Esophagus muscularis mucosa (tissue), 4 donors: ENCODE results near the gene GAD2. TPM values are rescaled to one million over a fixed set of nuclear protein-coding genes. Genes with fewer than 3 reads are reported as not detected.

ENCODE experiments used
- DNase-seq: peaks from one replicate; pipeline ENCODE4 v3.0.0-alpha.2; 2017; ENCODE audit errors: extremely low spot score
- H3K27ac ChIP-seq, 4 donors: fragments of 200-600 bp; sonication (generic); replicated peaks in 1 of 4; 1 replicate in 3 of 4; 2 replicates in 1 of 4; pipeline ENCODE4 v1.5.1; 2016 to 2019; ENCODE audit warnings: mild to moderate bottlenecking in 1 of 4
- H3K27me3 ChIP-seq, 4 donors: fragments of 200-600 bp; sonication (generic); one replicate each; pipeline versions ENCODE4 v1.5.1 to v1.6.0; 2016 to 2019
- H3K36me3 ChIP-seq, 4 donors: fragments of 200-600 bp; sonication (generic); one replicate each; pipeline ENCODE4 v1.5.1; 2016 to 2019
- H3K4me1 ChIP-seq, 4 donors: fragments of 200-600 bp; sonication (generic); one replicate each; pipeline ENCODE4 v1.5.1; 2016 to 2019
- H3K4me3 ChIP-seq, 4 donors: fragments of 200-600 bp; sonication (generic); 1 replicate in 2 of 4; 2 replicates in 2 of 4; pipeline ENCODE4 v1.5.1; 2016 to 2019; ENCODE audit warnings: mild to moderate bottlenecking in 4 of 4, moderate library complexity in 1 of 4
- H3K9me3 ChIP-seq, 4 donors: fragments of 200-600 bp; sonication (generic); 1 replicate in 3 of 4; 2 replicates in 1 of 4; pipeline ENCODE4 v1.5.1; 2016 to 2019
- CTCF ChIP-seq, 3 experiments: fragments of 200-600 bp in 2 of 3; fragments of 450-650 bp in 1 of 3; sonication (generic) in 2 of 3; IDR thresholded peaks; one replicate each; pipeline ENCODE4 v1.5.1; 2017 to 2019; ENCODE audit warnings: antibody characterized with exemption in 3 of 3, mild to moderate bottlenecking in 2 of 3, moderate library complexity in 1 of 3
- EP300 ChIP-seq: sonication (generic); formaldehyde crosslinking; IDR thresholded peaks from one replicate; pipeline ENCODE4 v1.6.1; 2017; ENCODE audit warnings: antibody characterized with exemption
- POLR2A ChIP-seq: fragments of 450-650 bp; IDR thresholded peaks from one replicate; pipeline ENCODE4 v1.6.1; 2017; ENCODE audit warnings: antibody characterized with exemption, moderate library complexity, mild to moderate bottlenecking, low read depth
- POLR2AphosphoS5 ChIP-seq, 2 donors: sonication (generic); formaldehyde crosslinking; IDR thresholded peaks; one replicate each; pipeline ENCODE4 v1.6.1; 2017; ENCODE audit warnings: antibody characterized with exemption in 2 of 2
- WGBS: methylation state at CpG from one replicate; pipeline ENCODE4 v1.1.5; 2018; 5-methylcytosine and 5-hydroxymethylcytosine counted together
- intact Hi-C: fragments of 100-400 bp; cut with DNase I; formaldehyde crosslinking; loops from one replicate; pipeline ENCODE4 v1.15.1; 2023
- total RNA-seq, 4 donors: library from RNA; depleted of rRNA; stranded (reverse); fragments of >200 nt; gene quantifications; one replicate each; pipeline versions ENCODE4 v1.1.0 to v1.2.1, GENCODE V29; 2016

GAD2 gene
- total RNA-seq, 4 donors from 2014 or later = not detected

DNA sequence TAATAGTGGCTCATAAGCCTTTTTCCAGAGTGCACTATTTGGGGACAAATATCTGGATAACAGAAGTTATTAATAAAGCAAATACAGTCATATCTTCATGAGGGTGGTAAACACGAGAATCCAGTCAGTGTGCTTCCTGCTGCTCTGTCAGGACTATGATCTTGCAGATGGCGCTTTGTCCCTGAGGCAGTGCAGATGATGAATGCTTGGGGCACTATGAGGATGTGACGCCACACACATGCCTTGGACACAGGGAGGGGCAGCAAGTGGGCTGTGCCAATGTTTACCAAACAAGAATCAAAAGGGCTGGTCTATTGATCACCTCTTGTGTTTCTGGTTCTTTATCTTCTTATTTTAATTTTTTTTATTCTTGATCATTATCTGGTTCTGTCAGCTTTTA, 79.8 kb downstream of the GAD2 start:
- Histone ChIP-seq H3K27me3 (no peaks in the 10 kb centered on the region), H3K27ac (no peak overlapping the region), H3K4me1 (no peaks in the 10 kb centered on the region), H3K36me3 (no peaks in the 10 kb centered on the region), H3K4me3 (no peak overlapping the region), H3K9me3 (no peaks in the 10 kb centered on the region)
- TF ChIP-seq POLR2AphosphoS5 (IDR thresholded peaks at IDR 0.05) (no peak), POLR2A (no peak)
- intact Hi-C loops = no loop called here
- 82% methylated on average over 3 of the region's 3 CpGs for WGBS
- DNase-seq = no peak

DNA sequence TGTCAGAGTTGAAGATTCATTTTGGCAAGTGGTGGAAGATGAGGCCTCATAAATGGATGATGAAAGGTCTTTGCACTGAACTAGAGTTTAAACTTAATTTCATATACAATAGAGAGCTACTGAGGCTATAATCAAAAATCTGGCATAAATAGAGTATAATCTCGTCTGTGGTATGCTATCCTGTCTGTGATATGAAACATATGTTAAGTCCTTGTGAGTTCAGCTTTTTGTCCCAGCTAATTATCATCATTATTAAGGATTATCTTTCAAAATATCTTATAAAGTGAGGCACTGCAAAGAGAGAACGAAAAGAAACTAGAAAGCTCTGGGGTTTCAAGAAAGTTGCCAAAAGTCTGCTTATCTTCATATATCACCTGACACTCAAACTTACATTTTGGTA, 83.4 kb downstream of the GAD2 start:
- intact Hi-C loops = no loop called here
- H3K27me3 ChIP-seq = no peaks in the 10 kb centered on the region
- no peak for TF ChIP-seq POLR2AphosphoS5 (IDR thresholded peaks at IDR 0.05)
- no peaks in the 10 kb centered on the region for H3K4me1 ChIP-seq
- H3K27ac ChIP-seq = no peak overlapping the region
- no peak overlapping the region for H3K4me3 ChIP-seq
- DNase-seq = no peak
- WGBS = 27% methylated on average over 2 of the region's 2 CpGs
- H3K9me3 ChIP-seq = no peaks in the 10 kb centered on the region
- no peaks in the 10 kb centered on the region for H3K36me3 ChIP-seq

GRCh38 chr10:26303366-26303765, 86.8 kb downstream of the GAD2 start:
- H3K27me3 ChIP-seq = no peaks in the 10 kb centered on the region
- H3K9me3 ChIP-seq = no peaks in the 10 kb centered on the region
- intact Hi-C loops = no loop called here
- H3K27ac ChIP-seq = no peak overlapping the region
- no peak overlapping the region for H3K4me3 ChIP-seq
- H3K36me3 ChIP-seq = no peaks in the 10 kb centered on the region
- no peaks in the 10 kb centered on the region for H3K4me1 ChIP-seq
- DNase-seq = no peak
- TF ChIP-seq POLR2AphosphoS5 (IDR thresholded peaks at IDR 0.05) (no peak), CTCF (IDR thresholded peaks at IDR 0.05) (no peak), POLR2A (no peak), EP300 (no peak)

GRCh38 chr10:26310361-26310760, 93.8 kb downstream of the GAD2 start:
- no peak for TF ChIP-seq CTCF (IDR thresholded peaks at IDR 0.05)
- no peak for TF ChIP-seq EP300
- no peak for TF ChIP-seq POLR2A
- no peak for TF ChIP-seq POLR2AphosphoS5 (IDR thresholded peaks at IDR 0.05)
- H3K27ac ChIP-seq = no peak overlapping the region
- WGBS = 47% methylated on average over 3 of the region's 3 CpGs
- no peak overlapping the region for H3K4me3 ChIP-seq
- DNase-seq = no peak
- no peaks in the 10 kb centered on the region for H3K27me3 ChIP-seq
- intact Hi-C loops = no loop called here
- H3K4me1 ChIP-seq = no peaks in the 10 kb centered on the region
- no peaks in the 10 kb centered on the region for H3K36me3 ChIP-seq
- no peaks in the 10 kb centered on the region for H3K9me3 ChIP-seq

DNA sequence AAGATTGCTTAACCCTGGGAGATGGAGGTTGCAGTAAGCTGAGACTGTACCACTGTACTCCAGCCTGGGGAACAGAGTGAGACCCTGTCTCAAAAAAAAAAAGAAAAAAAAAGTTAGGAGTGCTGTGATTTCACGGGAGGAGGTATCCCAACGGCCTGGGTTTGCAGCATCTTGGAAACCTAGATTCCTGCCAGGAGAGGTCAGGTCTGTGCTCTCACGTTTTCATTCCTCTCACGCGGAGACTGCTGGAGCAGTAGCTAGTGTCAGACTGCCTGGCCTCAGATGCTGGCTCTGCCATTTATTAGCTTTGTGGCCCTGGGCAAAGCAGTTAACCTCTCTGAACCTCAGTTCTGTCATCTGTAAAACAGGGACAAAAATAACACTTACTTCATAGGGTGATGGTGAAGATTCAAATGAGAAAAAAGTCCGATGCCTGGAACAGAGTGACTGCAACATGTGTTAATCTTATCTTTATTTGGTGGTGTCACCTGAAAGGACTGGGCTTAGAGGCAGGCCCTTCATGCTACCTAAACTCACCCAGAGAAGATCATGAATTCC, 94.9 kb downstream of the GAD2 start:
- DNase-seq = no peak
- intact Hi-C loops = no loop called here
- peaks cover 0 to 5% (median 0%) of the 10 kb centered on the region in 4 donors for H3K27me3 ChIP-seq
- H3K27ac ChIP-seq = no peak overlapping the region
- no peaks in the 10 kb centered on the region for H3K36me3 ChIP-seq
- TF ChIP-seq POLR2A (no peak), POLR2AphosphoS5 (IDR thresholded peaks at IDR 0.05) (no peak), EP300 (no peak), CTCF (IDR thresholded peaks at IDR 0.05) (no peak)
- WGBS = 42% methylated on average over 6 of the region's 6 CpGs
- no peaks in the 10 kb centered on the region for H3K9me3 ChIP-seq
- no peak overlapping the region for H3K4me3 ChIP-seq
- H3K4me1 ChIP-seq = no peaks in the 10 kb centered on the region
